ENCODE data around the gene IFIT3. TPM values are rescaled to one million over a fixed set of nuclear protein-coding genes. Genes with fewer than 3 reads are reported as not detected.

The IFIT3 gene
- total RNA-seq, 2 donors from 2014 or later: 4.3 to 5.1 TPM

GRCh38 chr10:89308266-89308665 is 19.5 kb upstream of the IFIT3 start:
- H3K36me3 ChIP-seq: no peaks in the 10 kb centered on the region
- H3K4me1 ChIP-seq: no peaks in the 10 kb centered on the region
- no peak overlapping the region for H3K9ac ChIP-seq (ENCODE audit: low read depth in 2 of 2, low read length in 2 of 2)
- H3K9me3 ChIP-seq: no peaks in the 10 kb centered on the region
- H3K27ac ChIP-seq: no peak overlapping the region
- no peak for TF ChIP-seq CTCF (IDR thresholded peaks at IDR 0.05)
- no peak for DNase-seq
- intact Hi-C loops (cut with DNase I): no loop called here
- no peak overlapping the region for H3K4me3 ChIP-seq
- no peaks in the 10 kb centered on the region for H3K27me3 ChIP-seq

- Histone ChIP-seq H3K4me3 (no peak overlapping the region), H3K9me3 (no peaks in the 10 kb centered on the region), H3K9ac (ENCODE audit: low read depth in 2 of 2, low read length in 2 of 2) (no peak overlapping the region), H3K36me3 (no peaks in the 10 kb centered on the region), H3K4me1 (no peaks in the 10 kb centered on the region), H3K27me3 (no peaks in the 10 kb centered on the region), H3K27ac (no peak overlapping the region)
- intact Hi-C loops (cut with DNase I): no loop called here
- DNase-seq: no peak
- no peak for TF ChIP-seq CTCF (IDR thresholded peaks at IDR 0.05)
Observed at GRCh38 chr10:89308736-89309135, 19.1 kb upstream of the IFIT3 start.

- Histone ChIP-seq H3K4me3 (no peak overlapping the region), H3K9me3 (no peaks in the 10 kb centered on the region), H3K9ac (ENCODE audit: low read depth in 2 of 2, low read length in 2 of 2) (no peak overlapping the region), H3K27me3 (no peaks in the 10 kb centered on the region), H3K27ac (no peak overlapping the region), H3K4me1 (no peaks in the 10 kb centered on the region), H3K36me3 (no peaks in the 10 kb centered on the region)
- intact Hi-C loops (cut with DNase I): no loop called here
- no peak for DNase-seq
- no peak for TF ChIP-seq CTCF (IDR thresholded peaks at IDR 0.05)
Observed at GRCh38 chr10:89309156-89310055, 18.4 kb upstream of the IFIT3 start.

GRCh38 chr10:89310056-89310893 is 17.5 kb upstream of the IFIT3 start:
- H3K27ac ChIP-seq: no peak overlapping the region
- H3K36me3 ChIP-seq: no peaks in the 10 kb centered on the region
- H3K9ac ChIP-seq (ENCODE audit: low read depth in 2 of 2, low read length in 2 of 2): no peak overlapping the region
- no peak for TF ChIP-seq CTCF (IDR thresholded peaks at IDR 0.05)
- DNase-seq: no peak
- intact Hi-C loops (cut with DNase I): no loop called here
- no peaks in the 10 kb centered on the region for H3K4me1 ChIP-seq
- H3K9me3 ChIP-seq: no peaks in the 10 kb centered on the region
- no peaks in the 10 kb centered on the region for H3K27me3 ChIP-seq
- H3K4me3 ChIP-seq: no peak overlapping the region

GRCh38 chr10:89312973-89313372 is 14.8 kb upstream of the IFIT3 start:
- TF ChIP-seq CTCF (IDR thresholded peaks at IDR 0.05): no peak
- no peak overlapping the region for H3K4me3 ChIP-seq
- H3K27me3 ChIP-seq: no peaks in the 10 kb centered on the region
- no peaks in the 10 kb centered on the region for H3K4me1 ChIP-seq
- no peak overlapping the region for H3K9ac ChIP-seq (ENCODE audit: low read depth in 2 of 2, low read length in 2 of 2)
- no peaks in the 10 kb centered on the region for H3K36me3 ChIP-seq
- H3K27ac ChIP-seq: no peak overlapping the region
- intact Hi-C loops (cut with DNase I): no loop called here
- no peak for DNase-seq
- H3K9me3 ChIP-seq: no peaks in the 10 kb centered on the region
